HK-2 (cell line): Measurements from ENCODE around the gene MXD1.
"Not testable (repeated sequence)": the region's sequence is repeated elsewhere in the genome, so short reads cannot be mapped to it uniquely, and the experiment has no call there.

Experiments used
- DNase-seq: peaks from one replicate; pipeline ENCODE4 v3.0.0-alpha.2; 2018; ENCODE audit not compliant: unreplicated experiment

MXD1 gene, protein sequence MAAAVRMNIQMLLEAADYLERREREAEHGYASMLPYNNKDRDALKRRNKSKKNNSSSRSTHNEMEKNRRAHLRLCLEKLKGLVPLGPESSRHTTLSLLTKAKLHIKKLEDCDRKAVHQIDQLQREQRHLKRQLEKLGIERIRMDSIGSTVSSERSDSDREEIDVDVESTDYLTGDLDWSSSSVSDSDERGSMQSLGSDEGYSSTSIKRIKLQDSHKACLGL

DNA sequence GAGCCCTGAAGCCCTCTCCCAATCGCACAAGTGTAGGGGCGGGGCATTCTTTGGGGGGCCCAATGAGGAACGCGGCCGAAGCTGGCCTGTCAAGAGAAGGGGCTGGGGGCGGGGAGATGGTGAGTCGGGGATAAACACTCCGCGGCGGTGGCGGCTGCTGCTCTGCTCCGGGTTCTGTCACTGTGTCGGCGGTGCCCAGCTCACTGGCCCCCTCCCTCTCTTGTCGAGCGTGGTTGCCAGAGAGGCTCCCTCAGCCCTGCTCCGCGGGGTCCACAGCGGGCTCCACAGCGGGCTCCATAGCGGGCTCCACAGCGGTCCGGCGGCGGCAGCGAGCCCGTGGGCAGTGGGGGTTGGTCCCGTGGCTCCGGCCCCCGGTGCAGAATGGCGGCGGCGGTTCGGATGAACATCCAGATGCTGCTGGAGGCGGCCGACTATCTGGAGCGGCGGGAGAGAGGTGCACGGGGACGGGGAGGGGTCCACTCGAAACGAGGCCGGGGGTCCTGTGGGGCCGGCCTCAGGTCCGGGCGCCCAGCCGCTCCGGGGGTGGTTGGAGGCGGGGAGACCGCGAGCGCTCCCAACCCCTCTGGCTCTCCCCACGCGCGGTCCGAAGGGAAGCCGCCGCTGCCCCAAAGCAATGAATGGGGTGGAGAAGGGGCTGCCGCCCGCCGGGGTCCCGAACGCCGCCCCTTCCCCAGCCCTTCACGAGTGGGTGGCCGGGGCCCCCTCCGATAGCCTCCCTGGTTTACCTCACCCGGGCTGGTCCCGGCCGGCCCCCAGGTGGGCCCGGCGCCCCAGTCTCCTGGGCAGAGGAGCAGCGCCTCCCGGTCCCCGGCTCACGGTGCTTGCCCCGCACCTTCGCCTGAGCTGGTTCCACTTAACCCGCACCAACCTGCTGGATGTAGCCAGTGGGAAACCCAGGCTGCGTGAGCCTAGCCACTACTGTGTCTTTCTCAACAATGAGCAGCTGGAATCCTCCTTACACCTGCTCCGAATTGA lies at the start of gene MXD1:
MXD1 (plus strand) TSS at position 160 of the 996 bp plus-strand sequence; CDS start at position 382, 222 bp downstream.
- DNase-seq, result peak; percentile 22

DNA sequence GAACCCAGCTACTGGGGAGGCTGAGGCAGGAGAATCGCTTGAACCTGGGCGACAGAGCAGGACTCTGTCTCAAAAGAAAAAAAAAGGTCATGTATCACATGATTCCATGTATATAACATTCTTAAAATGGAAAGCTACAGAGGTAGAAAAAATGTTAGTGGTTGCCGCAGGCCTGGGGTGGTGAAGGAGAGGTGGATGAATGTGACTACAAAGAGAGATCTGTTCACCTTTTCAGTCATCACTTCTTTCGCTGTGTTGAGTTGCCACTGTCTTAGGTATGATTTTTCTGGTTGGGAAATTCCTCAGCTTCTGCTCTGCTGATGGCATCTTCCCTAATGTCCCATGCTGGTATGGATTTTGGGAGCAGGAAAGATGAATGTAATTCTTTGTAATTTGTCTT lies 26.5 kb upstream of the MXD1 start:
- no peak for DNase-seq

DNA sequence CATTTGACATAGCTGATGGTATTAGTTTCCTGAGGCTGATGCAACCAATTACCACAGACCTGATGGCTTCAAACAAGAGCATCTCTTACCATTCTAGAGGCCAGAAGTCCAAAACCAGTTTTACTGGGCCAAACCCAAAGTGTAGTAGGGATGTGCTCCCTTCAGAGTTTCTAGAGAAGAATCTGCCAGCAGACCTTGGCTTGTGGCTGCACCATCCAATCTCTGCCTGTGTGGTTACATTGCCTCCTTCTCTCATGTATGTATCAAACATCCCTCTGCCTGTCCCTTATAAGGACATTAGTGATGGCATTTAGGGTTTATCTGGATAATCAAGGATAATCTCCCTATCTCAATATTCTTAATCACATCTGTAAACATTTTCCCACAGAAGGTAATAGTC lies 25.6 kb upstream of the MXD1 start:
- no peak for DNase-seq

DNA sequence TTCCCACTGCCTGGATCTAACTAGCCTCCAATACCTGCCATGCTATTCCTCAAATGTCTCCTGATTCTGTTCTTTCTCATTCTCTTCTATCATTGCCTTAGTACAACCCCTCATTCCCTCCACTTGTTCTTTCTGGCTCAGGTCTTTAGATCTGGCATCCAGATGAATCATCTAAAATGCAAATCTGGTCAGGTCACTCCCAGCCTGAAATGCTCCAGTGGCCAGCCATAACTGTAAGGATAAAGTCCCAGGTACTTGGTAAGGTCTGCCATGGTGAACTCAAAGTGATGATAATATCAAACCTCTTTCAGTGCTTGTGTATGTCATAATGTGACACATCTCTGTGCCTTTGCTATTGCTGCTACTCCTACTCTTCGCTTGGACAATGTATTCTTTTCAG lies 24.0 kb upstream of the MXD1 start:
- no peak for DNase-seq

DNA sequence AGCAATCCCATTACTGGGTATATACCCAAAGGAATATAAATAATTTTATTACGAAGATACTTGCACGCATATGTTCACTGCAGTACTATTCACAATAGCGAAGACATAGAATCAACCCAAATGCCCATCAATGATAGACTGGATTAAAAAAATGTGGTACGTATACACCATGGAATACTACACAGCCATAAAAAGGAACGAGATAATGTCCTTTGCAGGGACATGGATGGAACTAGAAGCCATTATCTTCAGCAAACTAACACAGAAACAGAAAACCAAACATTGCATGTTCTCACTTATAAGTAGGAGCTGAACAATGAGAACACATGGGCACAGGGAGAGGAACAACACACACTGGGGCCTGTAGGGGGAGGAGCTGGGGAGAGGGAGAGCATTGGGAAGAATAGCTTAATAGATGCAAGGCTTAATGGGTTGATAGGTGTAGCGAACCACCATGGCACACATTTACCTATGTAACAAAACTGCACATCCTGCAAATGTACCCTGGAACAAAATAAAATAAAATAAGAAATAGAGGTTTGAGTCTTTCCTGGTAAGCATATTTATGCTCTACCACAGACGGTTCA lies 22.0 kb upstream of the MXD1 start:
- DNase-seq, result not testable (repeated sequence)

DNA sequence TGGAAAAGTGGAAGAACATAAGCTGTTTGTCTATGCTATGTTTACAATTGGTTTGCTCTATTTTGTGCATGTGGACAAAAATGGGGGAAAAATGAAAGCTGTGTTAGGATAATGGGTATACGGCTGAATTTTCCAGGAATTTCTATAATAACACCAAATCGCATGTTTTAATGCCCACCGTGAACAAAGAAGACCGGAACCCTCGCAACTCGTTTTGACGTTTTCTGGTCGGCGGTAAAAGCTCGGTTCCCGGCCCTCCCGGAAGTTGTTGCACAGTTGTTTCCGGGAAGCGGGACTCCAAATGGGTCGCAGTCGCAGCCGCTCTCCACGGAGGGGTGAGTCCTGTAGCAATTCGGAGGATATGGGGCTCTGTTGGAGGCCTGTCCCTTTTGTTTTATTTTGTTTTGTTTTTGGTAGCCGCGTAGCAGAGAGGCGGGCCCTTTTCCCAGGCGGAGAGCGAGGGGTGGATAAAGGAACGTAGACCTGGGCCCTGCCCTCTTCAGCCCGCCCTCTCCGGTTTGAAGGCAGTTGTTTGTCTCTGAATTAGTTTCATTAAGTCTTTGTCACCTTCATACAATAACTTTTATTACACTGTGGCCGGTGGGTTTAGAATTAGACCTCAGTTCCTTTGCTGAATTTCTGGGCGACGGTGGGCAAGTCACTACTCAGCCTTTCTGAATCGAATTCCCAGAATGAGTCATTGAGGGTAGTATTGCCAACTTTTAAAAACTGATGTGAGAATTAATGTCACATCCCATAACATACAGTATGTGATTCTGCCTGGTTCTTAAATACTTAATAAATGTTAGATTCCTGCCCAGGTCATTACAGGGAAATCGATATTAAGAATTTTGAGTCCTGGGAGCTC lies 21.0 kb upstream of the MXD1 start, which contains the start of gene SNRNP27:
SNRNP27 (plus strand) TSS at position 273 of the 868 bp plus-strand sequence; CDS start at position 302, 29 bp downstream.
- DNase-seq, result peak; percentile 78

DNA sequence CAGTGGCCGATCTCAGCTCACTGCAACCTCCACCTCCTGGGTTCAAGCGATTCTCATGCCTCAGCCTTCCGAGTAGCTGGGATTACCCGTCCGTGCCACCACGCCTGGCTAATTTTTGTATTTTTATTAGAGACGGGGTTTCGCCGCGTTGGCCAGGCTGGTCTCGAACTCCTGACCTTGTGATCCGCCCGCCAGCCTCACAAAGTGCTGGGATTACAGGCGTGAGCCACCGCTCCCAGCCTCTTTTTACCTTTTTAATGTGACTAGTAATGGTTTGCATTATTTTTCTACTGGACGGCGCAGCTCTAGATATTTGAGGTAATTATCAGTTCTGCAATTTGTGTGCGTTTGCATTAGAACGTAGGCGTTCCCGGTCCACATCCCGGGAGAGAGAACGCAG lies 20.2 kb upstream of the MXD1 start:
- DNase-seq, result not testable (repeated sequence)

DNA sequence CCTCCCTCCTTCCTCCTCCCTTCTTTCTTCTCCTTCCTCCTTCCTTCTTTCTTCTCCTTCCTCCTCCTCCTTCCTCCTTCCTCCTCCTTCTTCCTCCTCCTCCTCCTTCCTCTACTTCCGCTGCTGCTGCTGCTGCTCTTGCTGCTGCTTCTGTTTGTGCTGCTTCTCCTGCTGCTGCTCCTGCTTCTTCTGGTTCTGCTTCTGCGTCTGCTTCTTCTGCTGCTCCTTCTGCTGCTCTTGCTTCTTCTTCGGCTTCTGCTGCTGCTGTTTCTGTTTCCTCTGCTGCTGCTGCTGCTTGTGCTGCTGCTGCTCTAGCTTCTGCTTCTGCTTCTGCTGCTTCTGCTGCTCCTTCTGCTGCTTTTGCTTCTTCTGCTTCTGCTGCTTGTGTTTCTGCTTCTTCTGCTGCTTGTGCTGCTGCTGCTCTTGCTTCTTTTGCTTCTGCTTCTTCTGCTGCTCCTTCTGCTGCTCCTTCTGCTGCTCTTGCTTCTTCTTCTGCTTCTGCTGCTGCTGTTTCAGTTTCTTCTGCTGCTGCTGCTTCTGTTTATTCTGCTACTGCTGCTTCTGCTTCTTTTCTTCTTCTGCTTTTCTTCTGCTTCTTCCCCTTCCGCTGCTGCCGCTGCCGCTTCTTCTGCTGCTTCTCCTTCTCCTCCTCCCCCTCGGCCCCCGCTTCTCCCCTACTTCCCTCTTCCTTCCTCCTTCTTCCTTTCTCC lies 12.5 kb upstream of the MXD1 start:
- DNase-seq, result no peak

DNA sequence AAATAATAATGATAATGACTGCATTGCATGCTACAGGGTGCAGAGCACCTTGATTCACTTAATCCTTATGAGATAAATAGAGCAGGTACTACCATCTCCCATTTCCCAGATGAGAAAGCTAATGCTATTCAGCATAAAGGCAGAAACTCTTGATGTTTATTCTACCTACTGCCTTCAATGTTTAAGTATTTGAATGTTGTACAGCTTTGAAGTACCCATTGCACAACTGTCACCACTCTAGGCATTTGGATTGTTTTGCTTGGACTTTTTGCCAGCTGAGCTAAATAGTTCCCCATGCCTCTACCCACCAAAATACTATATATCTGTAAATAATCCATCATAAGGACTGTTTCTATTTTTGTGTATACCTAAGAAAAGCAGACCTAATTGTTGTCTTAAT lies 7.7 kb upstream of the MXD1 start:
- DNase-seq, result no peak

DNA sequence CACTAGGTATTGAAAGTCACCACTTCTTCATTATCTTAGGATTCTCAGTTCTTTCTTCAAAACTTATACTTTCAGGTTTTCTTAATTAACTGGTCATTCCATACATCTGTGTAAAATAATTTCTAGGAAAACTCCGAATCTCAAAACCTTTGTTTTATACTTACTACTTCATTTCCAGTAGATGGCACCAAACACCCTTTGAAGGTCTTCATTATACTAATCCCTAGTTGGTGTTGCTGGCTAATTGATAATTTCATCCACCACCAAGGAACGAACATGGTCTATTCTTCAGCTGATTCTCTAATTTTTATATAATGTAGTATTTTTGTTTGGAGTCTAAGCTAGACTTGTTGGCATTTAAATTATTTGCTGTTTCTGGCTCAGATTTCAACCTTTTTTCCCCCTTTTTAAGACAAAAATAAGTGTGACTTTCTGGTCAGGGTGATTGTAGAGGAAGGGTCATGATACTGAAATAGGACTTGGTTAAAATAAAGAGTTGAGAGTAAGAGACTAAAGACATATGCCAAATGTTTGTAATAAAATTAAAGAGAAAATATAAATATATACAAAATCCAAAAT lies 2.8 kb upstream of the MXD1 start:
- DNase-seq, result no peak

DNA sequence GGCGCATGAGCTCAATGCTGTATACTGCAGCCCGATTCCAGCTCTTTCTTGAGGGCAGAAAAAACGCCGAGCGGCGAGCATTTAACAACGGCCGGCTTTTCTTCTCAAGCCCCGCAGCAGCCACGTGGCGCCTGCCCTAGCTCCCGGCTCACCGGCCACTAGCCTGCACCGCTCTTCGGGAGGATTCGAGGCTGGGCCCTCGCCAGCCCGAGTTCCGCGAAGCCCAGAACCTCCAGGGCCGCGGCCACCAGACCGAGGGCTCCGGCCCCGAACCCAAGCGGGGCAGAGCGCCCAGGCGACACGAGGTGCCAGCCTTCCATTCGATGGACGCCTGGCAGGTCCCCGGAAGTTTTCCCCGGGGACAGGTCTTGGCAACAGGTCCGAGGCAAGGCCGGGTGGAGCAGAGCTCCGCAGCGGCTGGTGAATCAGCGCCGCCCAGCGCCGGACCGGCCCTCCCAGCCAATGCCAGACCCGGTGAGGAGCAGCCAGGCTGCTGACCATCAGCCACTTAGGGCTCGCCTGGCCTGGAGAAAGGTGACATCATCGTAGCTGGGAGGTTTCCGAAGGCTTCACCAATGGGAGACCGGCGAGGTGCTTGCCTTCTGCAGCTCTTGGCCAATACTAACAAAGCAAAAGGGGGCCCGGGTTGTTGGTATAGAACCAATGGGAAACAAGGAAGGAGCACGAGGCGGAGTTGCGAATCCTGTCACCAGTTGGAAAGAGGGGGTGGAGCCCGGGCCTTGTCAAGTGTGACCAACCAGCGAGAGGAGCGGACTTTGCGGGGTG lies 552 bp upstream of the MXD1 start:
- DNase-seq, result peak; percentile 100

DNA sequence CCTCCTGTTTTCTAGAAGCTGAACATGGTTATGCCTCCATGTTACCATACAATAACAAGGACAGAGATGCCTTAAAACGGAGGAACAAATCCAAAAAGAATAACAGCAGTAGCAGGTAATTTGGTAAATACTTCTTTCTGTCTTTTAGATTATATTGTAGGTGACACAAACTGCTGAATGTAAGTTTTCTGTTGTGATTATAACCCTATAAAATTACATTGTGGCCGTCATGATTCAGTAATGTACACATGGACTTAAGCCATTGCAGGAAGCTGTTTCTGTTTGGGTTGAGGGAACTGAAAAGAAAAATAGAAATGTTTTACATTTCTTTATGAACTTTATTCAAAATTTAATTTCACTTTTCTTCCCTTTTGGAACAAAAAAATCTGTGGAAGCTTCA lies 1.2 kb downstream of the MXD1 start:
- DNase-seq, result no peak

DNA sequence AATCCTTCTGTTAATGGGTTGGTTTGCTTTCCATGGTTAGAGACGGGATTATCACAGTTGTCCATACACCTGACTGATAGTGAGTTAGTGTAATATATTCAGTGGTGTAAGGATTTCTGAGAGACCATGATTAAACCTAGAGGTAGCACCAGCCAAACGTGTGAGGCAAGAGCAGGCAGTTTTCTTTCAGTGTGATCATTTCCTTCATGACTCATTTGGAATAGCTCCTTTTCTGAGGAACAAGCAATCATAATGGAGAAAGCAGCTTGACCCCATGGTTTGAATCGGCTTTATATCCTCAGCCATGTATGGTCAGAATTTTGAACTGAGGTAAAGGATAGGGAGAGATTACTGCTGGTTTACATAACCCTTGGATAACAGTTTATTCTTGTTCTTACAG lies 2.9 kb downstream of the MXD1 start:
- peak; percentile 25 for DNase-seq

DNA sequence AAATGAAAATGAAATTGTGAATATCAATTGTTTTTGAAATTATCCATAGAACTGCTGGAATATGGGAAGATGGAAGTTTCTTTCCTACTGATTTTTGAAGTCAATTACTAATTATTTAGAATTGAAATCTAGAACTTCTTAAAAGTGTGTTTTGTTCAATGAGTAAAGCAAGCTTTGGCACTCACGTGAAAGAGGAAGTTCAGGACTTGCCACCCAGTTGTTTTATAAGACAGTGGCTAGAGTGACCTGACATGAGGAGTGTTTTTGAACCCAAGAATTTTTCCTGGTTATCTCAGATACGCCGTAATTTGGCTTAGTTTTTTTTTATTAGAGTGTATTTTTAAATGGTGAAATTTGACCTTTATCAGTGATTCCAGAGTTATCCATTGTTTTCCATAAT lies 3.5 kb downstream of the MXD1 start:
- DNase-seq, result no peak

DNA sequence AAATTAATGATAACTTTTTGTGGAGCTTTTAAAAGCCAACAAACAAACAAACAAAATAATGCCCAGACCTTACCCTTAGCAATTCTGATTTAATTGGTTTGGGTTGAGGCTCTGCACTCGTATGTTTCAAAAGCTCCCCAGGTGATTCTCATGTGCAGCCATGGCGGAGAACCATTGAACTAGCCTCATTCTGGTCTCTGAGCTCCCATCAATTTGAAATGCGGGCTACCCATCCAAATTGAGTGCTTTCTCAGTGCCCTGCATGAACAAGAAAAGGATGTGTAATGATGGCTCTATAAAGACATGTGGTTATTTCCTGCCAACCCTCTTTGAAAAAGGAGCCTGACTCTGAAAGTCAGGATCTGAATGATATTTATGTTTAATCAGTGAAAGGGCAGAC lies 8.2 kb downstream of the MXD1 start:
- DNase-seq, result no peak

DNA sequence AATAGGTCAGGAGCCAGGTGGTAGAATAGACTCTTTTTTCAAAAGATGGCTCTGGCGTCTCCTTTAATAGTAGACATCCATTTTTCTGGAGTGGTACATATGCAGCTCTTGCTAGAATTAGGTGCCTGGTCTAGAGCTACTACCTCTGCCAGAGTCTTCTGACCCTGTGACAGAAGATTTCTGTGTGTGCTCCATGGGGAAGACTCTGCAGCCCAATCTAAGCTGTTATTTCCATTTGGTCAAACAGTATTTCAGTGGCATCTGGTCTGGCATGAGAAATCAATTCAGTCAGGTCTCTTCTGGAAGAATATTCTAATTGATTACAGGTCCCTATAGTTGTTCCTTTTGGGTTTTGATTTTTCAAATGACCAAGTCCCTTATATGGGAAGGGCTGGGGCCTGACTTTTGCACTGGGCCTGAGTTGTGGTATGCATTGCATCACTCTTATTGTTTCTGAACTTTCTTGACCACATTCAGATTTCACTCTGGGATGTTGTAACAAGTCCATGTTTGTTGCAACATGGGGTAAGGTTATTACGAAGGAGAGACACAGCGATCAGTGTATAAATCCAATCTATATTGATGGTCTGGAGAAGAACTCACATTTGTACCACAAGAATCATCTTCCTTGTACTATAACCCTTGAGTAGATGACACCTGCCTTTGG lies 12.1 kb downstream of the MXD1 start:
- DNase-seq, result no peak

DNA sequence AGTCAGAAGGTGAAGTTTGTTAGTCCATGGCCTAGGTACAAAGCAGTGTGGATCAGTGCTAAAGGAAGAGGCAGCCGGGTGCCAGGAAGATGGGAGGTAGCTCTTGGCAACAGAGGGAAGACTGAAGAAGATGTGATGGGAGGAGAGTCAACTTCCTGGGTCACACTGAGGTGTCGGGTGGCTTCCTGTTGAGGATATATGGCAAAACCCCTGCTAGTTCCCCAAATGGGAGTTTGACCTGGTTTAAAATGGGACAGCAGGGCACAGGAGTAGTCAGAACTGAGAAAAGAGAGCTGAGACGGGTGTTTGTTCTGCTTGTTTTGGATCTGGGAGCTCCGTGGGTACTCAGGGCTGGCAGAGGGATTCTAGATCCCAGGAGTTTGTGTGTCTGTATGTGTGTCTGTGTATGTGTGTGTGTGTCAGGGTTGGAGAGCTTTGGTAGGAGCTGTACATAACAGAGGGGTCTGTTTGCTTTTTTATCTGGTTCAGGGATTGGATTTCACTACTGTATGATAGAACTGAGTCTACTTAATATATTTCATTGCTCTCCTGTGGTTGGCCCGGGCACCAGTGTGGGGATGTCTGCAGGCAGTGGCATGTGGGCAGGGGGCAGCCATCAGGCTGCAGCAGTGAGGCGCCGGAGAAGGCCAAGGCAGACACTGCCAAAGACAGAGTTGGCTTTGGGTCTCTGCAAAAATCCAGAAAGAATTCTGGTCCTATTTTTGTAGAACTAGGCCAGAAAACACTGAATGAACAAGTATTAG lies 17.1 kb downstream of the MXD1 start:
- no peak for DNase-seq

DNA sequence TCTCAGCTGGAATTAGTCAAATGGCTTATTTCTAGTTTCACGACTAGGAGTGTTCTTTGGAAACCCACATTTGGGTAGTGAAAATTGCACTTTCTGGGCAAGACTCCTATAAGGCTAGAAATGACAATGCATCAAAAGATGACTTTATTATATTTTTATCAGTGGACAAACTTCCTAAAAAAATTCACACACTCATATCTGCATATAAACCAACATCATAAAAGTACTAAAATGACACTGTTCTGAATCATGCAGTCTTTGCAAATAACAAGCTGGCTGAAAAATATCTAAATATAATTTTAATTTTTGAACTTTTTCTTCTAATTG lies 17.6 kb downstream of the MXD1 start:
- DNase-seq, result no peak
